ENCODE data around the gene NELL2.
A peak's percentile ranks its signal among the peaks of the same experiment; 100 is the strongest.
"Not testable (repeated sequence)": the region's sequence is repeated elsewhere in the genome, so short reads cannot be mapped to it uniquely, and the experiment has no call there.

NELL2 gene

DNA sequence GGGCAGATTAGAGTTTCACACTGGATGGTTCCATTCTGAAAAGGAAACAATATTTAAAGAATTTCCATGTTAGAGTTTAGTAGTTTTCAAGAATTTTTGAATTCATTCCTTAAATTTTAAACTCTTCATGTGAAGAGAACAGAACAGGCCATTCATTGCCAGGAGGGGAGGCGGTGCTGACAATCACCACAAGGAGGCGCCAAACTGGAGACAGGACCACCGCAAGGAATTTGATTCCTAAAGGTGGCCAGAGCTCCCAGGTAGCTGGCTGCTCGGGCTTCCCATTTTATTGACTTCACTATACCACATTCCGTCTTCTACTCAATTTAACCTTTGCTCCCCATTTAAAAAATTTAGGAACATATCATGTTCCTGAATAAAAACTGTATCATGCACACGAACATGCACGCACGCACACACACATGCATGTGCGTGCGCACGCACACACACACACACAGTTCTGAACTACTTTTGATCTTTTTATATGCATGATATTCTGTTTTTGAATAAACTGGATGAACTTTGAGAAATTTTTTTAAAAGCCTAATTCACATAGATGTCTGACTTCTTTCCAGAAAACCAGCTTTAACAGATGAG, 101.2 kb downstream of the NELL2 start:
- peak; percentile 57 to 66 for DNase-seq

DNA sequence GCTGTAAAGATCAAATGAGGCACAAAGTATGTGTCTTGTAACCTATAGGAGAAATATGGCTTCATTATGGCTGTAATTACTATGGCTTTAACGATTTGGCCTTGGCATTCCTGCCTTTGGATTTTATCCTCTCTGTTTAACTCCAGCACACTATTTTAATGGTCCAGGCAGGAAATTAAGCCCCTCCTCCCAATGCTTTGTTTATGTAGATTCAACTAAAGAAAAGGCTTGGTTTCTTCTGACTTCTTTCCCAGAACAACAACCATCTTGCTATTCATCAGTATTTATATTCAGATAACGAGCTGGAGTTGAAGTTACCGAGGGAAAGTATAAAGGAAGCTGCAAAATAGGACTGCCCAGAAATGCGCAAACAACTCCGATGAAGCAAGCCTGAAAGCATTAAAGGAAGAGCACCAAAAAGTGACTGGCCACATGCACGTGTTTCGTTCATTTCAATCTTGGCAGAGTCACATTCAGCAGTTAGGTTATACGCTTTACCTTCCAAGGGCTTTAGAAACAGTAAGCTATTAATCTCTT, 104.6 kb downstream of the NELL2 start:
- no peak for DNase-seq

DNA sequence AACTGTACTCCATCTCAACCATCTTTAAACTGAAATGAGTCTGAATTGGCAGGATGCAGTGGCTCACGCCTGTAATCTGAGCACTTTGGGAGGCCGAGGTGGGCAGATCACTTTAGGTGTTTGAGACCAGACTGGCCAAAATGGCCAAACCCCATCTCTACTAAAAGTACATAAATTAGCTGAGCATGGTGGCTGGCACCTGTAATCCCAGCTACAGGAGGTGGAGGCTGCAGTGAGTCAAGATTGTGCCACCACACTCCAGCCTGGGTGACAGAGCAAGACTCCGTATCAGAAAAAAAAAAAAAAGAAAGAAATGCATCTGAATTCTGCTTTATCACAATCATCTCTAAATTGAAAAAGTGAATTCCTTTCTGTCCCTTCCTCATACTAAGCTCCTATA, 110.3 kb downstream of the NELL2 start:
- no peak for DNase-seq

DNA sequence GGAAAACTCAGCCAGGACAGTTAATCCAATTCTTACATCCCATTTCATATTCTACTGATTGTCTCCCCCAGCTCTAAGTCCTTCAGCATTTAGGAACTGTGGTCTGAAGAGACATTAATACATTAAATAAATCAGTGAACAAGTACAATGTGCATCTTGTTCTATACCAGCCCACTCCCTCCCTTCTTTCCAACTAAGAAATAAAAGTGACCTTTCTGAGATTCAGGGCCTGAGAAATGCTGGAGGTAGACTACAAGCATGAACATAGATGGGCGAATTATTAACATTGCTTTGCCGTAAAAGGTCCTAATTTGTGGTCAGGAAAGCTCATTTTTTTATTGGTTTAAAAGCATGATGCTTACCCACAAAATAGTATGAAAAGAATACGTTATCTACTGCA, 113.1 kb downstream of the NELL2 start:
- DNase-seq: no peak

DNA sequence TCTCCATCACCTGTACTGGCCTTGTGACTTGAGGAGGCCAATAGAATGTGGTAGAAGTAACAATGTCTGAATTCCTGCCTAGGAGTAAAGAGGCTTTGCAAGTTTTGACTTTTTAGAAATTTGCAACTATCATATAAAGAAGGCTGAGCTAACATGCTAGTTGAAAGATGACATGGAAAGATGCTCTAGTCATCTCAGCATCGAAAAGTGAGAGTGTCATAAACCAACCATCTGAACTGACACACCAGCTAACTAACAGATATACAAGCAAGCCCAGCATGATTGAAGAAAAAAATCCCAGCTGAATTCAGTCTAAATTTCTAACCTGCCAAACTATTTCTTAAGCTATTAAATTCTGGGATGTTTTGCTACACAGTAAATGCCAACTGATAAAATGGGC, 116.8 kb downstream of the NELL2 start:
- DNase-seq: no peak

DNA sequence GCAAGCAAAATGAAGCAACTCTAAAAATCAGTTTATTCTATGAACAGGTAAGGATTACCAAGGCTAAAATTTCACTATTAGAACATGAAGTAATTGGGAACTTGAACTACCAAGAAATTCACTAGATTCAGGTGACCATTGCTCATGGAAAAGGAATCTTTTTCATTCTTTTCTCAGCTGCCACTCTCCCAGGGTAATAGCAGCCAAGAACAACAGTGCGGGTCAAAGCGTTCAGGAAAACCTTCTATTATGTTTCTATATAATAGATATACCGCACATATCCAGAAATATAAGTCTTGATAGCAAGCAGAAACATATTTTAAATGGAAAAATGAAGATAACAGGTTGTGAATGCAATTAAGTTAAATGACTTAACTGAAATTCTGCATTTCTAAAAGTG, 125.6 kb downstream of the NELL2 start:
- DNase-seq: no peak

DNA sequence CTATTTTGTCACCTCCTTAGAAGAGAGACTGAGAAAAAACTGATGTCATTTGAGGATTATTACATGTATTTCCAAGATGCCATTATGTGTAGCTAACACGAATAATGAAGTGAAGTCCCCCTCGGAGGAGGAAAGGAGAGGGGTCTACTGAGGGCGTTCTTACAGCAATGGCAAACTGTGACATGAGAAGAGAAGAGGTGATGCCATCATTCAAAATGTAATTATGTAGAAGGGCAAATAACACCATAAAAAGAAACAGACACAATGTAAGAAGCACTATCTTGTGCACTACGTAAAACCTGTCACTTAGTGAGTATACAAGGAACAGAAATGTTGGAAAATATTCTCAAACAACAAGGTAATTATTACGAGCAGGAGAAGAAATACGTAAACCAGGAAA, 126.5 kb downstream of the NELL2 start:
- DNase-seq: no peak

DNA sequence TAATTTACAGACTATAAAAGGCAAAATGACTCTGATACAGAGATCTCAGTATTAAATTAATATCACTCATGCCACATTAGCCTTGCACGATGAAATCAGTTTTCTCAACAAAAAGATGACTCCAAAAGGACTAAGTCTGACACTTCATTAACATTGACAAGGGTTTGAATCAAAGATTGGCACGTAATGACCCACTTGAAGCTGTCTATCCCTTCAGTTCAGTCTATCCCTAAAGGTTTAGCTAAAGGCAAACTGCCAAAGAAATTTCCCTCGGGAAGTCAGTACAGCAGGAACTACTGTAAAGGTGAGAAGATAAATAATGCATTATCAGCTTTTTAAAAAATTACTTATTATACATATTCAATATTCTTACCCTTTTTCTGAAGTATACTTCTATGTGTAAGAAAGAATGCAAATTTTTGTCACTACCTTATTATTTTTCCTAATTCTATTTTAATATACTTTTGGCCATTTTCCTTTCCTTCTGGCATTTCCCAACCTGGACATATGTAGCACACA, 127.1 kb downstream of the NELL2 start:
- DNase-seq: no peak

DNA sequence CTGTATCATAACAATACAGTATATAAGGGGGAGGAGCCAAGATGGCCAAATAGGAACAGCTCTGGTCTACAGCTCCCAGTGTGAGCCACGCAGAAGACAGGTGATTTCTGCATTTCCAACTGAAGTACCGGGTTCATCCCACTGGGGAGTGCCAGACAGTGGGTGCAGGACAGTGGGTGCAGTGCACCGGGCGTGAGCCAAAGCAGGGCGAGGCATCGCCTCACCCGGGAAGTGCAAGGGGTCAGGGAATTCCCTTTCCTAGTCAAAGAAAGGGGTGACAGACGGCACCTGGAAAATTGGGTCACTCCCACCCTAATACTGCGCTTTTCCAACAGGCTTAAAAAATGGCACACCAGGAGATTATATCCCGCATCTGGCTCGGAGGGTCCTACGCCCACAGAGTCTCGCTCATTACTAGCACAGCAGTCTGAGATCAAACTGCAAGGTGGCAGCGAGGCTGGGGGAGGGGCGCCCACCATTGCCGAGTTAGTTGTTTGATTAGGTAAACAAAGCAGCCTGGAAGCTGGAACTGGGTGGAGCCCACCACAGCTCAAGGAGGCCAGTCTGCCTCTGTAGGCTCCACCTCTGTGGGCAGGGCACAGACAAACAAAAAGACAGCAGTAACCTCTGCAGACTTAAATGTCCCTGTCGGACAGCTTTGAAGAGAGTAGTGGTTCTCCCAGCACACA, 134.7 kb downstream of the NELL2 start:
- not testable (repeated sequence) for DNase-seq

DNA sequence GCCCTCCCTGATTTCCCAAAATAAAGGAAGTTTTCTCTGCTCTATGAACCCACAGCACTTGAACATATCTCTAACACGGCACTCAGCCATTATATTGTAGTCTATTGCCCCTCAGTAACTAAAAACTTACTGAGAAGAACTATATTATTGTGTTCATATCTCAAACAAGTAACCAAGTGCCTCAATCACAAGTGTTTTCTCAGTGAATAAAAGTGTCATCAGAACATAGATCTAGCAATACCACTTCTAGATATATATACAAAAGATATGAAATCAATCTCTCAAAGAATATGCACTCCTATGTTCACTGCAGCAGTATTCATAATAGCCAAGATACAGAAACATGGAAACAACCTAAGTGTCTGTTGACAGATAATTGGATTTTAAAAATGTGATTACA, 138.1 kb downstream of the NELL2 start:
- DNase-seq: no peak

DNA sequence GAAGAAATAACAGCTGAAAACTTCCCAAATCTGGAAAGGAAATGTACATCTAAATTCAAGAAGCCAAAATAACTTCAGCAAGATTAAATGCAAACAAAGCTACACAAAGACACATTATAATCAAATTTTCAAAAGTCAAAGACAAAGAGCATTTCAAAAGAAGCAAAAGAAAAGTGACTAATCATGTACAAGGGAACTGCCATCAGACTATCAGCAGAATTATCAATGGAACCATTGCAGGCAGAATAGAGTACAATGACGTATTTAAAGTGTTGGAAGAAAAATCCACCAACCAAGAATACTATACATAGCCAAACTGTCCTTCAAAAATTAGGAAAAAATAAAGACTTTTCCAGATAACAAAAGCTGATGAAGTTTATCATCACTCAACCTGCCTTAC, 147.5 kb downstream of the NELL2 start:
- DNase-seq: no peak

DNA sequence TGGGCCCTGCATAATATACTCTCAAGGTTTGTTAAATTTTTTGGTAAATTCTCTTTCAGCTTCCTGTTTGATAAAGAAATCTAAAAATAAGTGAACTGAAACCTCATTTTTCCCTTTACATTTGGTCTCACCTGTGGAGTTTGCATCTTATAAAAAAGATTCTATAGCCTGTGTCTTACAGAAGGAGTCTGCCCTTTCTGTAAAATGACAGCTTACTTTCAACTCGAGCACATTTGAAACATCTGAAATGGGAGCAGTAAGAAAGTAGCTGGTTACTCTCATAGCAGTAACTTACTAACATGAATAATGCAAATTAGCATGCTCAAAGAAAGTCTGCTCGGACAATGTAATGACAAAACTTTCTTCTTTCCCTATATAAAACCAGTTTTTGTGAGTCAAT, 155.8 kb downstream of the NELL2 start:
- no peak for DNase-seq

DNA sequence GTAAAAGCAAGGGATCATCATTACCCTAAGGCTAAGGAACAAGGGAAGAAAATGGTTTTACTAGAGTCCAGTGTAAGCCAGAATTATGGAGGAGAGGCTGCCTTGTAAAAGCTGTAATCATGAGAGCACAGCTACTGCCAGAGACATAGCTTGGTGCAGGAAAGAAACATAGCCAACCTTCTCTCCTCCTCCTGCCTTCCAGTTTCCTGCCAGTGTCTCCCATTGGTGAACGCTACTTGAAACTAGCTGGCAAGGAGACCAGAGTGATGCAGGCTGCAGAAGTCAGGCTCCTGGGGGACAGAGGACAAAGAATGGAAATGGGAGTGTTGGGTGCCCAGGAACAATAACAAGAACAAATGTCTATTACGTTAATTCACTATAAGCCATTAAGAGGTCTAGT, 158.5 kb downstream of the NELL2 start:
- DNase-seq: no peak

DNA sequence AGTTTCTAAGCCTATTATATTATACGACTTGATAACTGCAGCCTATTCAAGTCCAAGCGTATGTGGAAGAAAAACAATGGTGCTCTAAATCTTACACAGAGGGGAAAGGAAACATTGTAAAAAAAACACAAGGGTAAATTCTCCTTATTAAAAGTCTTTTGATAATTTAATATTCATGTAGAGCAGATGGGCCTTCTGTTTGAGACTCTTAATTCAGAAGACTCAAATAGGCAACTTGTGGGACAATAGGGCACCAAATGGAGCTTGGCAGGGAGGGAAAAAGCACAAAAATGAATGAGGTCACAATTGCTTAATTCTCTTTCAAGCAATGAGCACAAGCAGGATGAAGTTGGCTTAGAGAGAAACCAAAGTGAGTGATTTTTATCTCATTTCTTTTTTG, 159.4 kb downstream of the NELL2 start:
- DNase-seq: no peak

DNA sequence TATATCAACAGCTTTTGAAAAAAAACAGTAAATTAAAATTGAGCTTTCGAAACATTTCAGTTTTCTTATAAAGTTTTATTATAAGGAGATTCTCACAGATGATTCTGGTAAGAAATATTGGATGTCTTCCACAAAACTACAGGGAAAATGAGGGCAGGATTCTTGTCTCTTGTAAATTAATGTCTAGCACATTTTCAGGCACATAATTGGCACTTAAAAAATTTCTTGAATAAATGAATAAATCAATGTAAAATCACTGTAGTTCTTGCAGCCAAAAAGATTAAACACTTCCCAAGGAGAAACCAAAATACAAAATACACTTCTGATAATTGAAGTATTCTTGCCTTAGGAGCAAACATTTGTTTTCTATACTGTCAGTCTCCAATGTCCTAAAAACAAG, 164.4 kb downstream of the NELL2 start:
- no peak for DNase-seq

DNA sequence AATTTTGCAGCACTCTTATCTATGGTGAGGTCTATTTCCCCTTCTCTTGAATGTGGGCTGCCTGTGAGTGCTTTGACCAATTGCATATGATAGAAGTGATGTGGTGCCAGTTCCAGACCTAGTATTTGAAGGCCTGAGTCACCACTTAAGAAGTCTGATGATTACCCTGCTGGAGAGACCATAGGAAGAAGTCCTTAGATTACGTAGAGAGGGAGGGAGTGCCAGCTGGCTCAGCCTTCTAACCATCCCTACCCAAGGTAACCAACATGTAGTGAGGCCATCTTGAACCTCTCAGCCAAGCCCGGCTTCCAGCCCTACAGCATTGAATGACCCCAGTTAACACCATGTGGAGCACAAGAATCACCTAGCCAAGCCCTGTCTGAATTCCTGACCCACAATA, 166.9 kb downstream of the NELL2 start:
- DNase-seq: no peak

DNA sequence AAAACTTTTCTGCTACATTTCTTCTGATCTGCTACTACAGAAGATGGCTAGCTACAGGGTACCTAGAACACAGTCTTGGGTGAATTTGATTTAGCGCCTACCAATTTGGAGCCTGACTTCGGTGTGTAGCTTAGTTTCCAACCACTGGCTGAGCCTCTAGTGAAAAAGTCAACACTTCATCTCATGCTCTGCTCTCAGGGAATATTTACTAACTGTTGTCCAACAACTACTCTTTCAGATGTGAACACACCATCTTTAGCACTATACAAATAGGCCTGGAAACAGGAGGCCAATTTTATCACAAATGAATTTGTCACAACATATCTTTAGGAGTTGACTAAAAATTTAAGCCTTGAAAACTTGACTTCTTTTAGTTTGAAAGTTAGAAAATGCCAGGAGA, 167.9 kb downstream of the NELL2 start:
- DNase-seq: no peak

DNA sequence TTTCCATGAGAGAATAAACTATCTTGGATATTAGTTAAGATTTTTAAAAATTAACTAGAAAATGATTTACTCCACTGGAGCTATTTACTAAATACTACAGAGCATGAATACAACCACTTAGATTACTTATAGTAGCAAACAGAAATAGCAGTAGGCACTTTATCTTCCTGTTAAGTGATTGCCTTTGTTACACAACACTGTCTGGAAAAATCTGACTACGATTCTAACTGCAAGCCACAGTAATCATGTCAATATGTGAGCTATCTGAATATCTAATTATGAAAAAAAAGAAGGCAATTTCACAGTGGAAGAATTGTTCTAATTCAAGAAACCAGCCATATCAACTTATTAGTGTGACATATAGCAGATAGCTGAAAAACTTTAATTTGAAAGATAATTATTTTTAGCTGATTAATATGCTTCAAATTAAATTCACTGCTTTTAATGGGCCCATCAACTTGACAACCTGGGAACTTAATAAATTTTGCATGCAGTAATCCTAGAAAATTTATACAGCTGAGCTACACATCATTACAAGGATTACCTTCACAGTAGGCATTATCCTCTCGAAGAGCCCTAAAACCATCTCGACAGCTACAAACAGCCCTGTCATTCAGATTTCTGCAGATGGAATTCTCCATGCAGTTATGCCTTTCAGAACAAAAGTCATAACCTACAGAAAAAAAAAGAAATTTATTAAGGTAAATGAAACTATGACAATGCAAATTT, 172.8 kb downstream of the NELL2 start:
- no peak for DNase-seq

DNA sequence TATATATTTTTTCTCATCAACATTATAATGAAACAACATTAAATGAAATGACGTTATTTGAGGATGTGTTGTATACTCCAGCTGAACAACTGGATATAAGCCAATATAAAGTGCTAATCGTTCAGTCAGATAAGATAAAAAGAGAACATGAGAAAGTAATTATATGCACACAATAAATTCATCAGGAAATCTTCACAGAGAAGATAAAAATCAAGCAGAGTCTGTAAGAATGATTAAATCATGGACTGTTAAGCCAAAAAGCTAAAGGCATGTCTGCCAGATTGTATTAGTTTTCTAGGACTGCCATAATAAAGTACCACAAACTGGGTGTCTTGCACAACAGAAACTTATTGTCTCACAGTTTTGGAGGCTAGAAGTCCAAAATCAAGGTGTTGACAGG, 178.6 kb downstream of the NELL2 start:
- no peak for DNase-seq

DNA sequence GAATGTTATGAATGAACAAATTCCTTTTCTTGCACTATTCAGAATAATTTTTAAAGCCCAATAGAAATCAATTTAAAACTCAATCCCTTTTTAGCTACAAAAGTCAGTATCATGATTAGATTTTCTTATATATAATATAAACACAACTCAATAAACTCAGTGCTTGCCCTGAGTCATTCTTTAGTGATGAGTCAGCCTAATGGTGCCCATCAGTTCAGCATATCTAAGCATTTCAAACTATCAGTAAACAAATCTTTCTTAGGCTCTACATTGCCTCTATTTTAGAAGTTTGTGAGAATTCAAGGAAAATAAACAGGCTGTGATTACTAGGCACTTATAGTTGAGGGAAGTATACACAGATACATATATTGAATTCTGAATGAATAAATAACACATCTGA, 179.6 kb downstream of the NELL2 start:
- DNase-seq: no peak

DNA sequence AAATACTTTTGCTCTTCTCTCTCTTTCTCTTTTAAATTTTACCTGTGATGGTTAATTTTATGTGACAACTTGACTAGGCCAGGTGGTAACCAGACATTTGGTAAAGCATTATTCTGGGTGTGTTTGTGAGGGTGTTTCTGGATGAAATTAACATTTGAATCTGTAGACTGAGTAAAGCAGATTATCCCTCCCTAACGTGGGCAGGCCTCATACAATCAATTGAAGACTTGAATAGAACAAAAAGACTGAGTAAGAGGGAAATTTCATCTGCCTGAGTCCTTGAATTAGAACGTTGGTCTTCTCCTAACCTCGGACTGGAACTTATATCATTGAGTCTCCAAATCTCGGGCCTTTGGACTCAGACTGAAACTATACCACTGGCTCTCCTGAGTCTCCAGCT, 182.1 kb downstream of the NELL2 start:
- DNase-seq: no peak

DNA sequence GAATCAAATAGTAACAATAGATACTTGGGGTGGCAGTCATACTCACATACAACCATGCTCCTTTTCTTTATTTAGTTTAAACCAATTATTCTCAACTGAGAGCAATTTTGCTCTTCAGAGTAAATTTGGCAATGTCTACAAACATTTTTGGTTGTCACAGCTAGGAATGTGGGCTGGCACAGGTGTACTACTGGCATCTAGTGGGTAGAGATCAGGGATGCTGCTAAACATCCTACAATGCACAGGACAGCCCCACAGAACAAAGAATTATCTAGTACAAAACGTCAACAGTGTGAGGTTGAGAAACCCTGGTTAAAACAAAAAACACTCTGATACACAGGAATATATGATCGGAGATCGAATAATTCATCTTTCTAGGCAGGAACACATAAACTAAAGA, 186.5 kb downstream of the NELL2 start:
- DNase-seq: no peak

DNA sequence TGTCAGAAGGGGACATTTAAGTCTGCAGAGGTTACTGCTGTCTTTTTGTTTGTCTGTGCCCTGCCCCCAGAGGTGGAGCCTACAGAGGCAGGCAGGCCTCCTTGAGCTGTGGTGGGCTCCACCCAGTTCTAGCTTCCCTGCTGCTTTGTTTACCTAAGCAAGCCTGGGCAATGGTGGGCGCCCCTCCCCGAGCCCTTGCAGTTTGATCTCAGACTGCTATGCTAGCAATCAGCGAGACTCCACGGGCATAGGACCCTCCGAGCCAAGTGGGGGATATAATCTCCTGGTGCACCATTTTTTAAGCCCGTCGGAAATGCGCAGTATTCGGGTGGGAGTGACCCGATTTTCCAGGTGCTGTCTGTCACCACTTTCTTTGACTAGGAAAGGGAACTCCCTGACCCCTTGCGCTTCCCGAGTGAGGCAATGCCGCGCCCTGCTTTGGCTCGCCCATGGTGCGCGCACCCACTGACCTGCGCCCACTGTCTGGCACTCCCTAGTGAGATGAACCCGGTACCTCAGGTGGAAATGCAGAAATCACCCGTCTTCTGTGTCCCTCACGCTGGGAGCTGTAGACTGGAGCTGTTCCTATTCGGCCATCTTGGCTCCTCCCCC, 189.2 kb downstream of the NELL2 start:
- not testable (repeated sequence) for DNase-seq

DNA sequence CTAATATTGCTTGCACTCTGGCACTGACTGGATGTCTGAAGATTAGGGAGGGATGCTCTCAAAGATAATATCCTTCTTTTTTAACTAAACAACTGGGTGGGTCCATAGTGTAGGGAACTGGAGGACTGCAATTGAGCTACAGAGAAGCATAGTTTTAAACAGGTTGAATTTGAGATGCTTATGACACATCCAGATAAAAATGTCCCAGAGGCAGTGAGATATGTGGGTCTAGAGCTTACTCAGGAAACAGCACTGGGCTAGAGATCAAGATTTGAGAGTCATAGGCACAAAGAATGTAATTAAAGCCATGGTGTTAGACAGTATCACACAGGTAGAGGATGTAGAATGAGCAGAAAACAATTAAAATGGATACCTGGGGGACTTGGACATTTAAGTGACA, 198.4 kb downstream of the NELL2 start:
- DNase-seq: no peak
